Uterus (tissue), 2 donors: Measurements from ENCODE around the gene HSD17B4.

ENCODE experiments used
- POLR2A ChIP-seq, 2 donors: fragments of 450-650 bp; IDR thresholded peaks; one replicate each; pipeline ENCODE4 v1.6.1; 2016; ENCODE audit warnings: antibody characterized with exemption in 2 of 2, mild to moderate bottlenecking in 1 of 2, moderate library complexity in 1 of 2
- TF ChIP-seq, protein P1 (sequence below), 4 experiments: fragments of 200-600 bp in 2 of 4; fragments of 450-650 bp in 2 of 4; sonication (generic) in 2 of 4; IDR thresholded peaks; one replicate each; pipeline ENCODE4 v1.5.1; 2016 to 2019; ENCODE audit warnings: antibody characterized with exemption in 4 of 4, mild to moderate bottlenecking in 2 of 4, moderate library complexity in 1 of 4

- TF ChIP-seq, protein P1, sequence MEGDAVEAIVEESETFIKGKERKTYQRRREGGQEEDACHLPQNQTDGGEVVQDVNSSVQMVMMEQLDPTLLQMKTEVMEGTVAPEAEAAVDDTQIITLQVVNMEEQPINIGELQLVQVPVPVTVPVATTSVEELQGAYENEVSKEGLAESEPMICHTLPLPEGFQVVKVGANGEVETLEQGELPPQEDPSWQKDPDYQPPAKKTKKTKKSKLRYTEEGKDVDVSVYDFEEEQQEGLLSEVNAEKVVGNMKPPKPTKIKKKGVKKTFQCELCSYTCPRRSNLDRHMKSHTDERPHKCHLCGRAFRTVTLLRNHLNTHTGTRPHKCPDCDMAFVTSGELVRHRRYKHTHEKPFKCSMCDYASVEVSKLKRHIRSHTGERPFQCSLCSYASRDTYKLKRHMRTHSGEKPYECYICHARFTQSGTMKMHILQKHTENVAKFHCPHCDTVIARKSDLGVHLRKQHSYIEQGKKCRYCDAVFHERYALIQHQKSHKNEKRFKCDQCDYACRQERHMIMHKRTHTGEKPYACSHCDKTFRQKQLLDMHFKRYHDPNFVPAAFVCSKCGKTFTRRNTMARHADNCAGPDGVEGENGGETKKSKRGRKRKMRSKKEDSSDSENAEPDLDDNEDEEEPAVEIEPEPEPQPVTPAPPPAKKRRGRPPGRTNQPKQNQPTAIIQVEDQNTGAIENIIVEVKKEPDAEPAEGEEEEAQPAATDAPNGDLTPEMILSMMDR (IDR thresholded peaks at IDR 0.05): no peak
- TF ChIP-seq POLR2A (IDR thresholded peaks at IDR 0.05): no peak
These were observed 131.4 kb downstream of the HSD17B4 start for GRCh38 chr5:119583684-119584083.
